HG02678 (cell line): Measurements from ENCODE around the gene KIAA1671.

Experiments
- ATAC-seq: cut with Tn5 transposase; IDR thresholded peaks from one replicate; pipeline ENCODE4 v1.9.1; 2021; ENCODE audit warnings: mild to moderate bottlenecking, moderate library complexity; ENCODE audit not compliant: unreplicated experiment

The KIAA1671 gene

GRCh38 chr22:25032066-25032465 is 79.5 kb downstream of the KIAA1671 start:
- no peak for ATAC-seq

- ATAC-seq: no peak
Measured at GRCh38 chr22:25035715-25036114, 83.2 kb downstream of the KIAA1671 start.

GRCh38 chr22:25038239-25038638 is 85.7 kb downstream of the KIAA1671 start:
- ATAC-seq: no peak

GRCh38 chr22:25038771-25039170 is 86.3 kb downstream of the KIAA1671 start:
- ATAC-seq: no peak

GRCh38 chr22:25039255-25039654 is 86.7 kb downstream of the KIAA1671 start:
- no peak for ATAC-seq

GRCh38 chr22:25039754-25040153 is 87.2 kb downstream of the KIAA1671 start:
- ATAC-seq: no peak

GRCh38 chr22:25045159-25045558 is 92.6 kb downstream of the KIAA1671 start:
- ATAC-seq: no peak

GRCh38 chr22:25048071-25048470 is 95.6 kb downstream of the KIAA1671 start:
- ATAC-seq: no peak

GRCh38 chr22:25048659-25049647 is 96.4 kb downstream of the KIAA1671 start:
- ATAC-seq: no peak

- ATAC-seq: no peak
Measured at GRCh38 chr22:25049770-25050169, 97.3 kb downstream of the KIAA1671 start.

GRCh38 chr22:25050566-25050965 is 98.0 kb downstream of the KIAA1671 start:
- ATAC-seq: no peak

- ATAC-seq: no peak
Measured at GRCh38 chr22:25051073-25051472, 98.6 kb downstream of the KIAA1671 start.

- no peak for ATAC-seq
Measured at GRCh38 chr22:25051983-25052710, 99.6 kb downstream of the KIAA1671 start.

GRCh38 chr22:25053153-25053805 is 100.8 kb downstream of the KIAA1671 start:
- ATAC-seq: no peak

- no peak for ATAC-seq
Measured at GRCh38 chr22:25054943-25055511, 102.5 kb downstream of the KIAA1671 start.

- no peak for ATAC-seq
Measured at GRCh38 chr22:25057013-25057881, 104.7 kb downstream of the KIAA1671 start.

- ATAC-seq: no peak
Measured at GRCh38 chr22:25059438-25059837, 106.9 kb downstream of the KIAA1671 start.

- ATAC-seq: no peak
Measured at GRCh38 chr22:25060522-25061071, 108.1 kb downstream of the KIAA1671 start.

GRCh38 chr22:25061134-25061533 is 108.6 kb downstream of the KIAA1671 start:
- ATAC-seq: no peak
